GM23248 (cell line): Measurements from ENCODE around the gene GBF1.

Experiments
- EZH2 ChIP-seq: fragments of 200-600 bp; sonication (generic); IDR thresholded peaks from 2 replicates; pipeline ENCODE4 v1.6.1; 2018; ENCODE audit warnings: antibody characterized with exemption, mild to moderate bottlenecking; ENCODE audit not compliant: insufficient read depth, poor library complexity, severe bottlenecking
- EZH2phosphoT487 ChIP-seq: fragments of 200-600 bp; sonication (generic); IDR thresholded peaks from 2 replicates; pipeline ENCODE4 v1.6.1; 2018; ENCODE audit warnings: antibody characterized with exemption, moderate library complexity, mild to moderate bottlenecking, low read depth; ENCODE audit not compliant: insufficient read depth

DNA sequence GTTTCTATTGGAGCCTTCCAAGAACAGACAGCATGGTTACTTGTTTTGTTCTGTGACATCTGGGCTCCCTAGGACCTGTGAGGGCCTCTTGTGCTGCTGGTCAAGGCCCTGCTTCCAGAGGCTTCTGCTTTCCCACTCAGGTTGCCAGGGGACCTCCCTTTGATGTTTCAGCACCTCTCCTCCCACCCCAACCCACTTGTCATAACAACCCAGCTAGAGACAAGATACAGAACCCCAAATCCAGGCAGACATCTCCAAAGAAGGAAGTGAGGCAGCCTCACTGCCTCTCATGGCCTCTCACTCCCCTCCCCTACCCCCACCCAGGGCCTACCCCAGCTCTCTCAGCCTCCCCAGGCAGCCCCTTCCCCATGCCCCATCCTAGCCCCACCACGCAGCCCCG, 161.5 kb downstream of the GBF1 start:
- TF ChIP-seq EZH2 (no peak), EZH2phosphoT487 (no peak)
